Small intestine (tissue), 7 donors: ENCODE measurements around the gene KIF9. TPM values are rescaled to one million over a fixed set of nuclear protein-coding genes. Genes with fewer than 3 reads are reported as not detected.
A peak's percentile ranks its signal among the peaks of the same experiment; 100 is the strongest.
"Not testable (repeated sequence)": the region's sequence is repeated elsewhere in the genome, so short reads cannot be mapped to it uniquely, and the experiment has no call there.

Source experiments
- DNase-seq, 2 donors: peaks; one replicate each; pipeline versions ENCODE4 v3.0.0 to v3.0.0-alpha.2; 2013
- FAIRE-seq: peaks from 2 replicates; lab custom pipeline; 2012; peaks lifted over from hg19 to GRCh38; lab: Jason Lieb, UNC
- H3K27ac ChIP-seq, 3 donors: one replicate each; pipeline ENCODE4 v1.5.1; 2013; ENCODE audit warnings: low read length in 2 of 3, mild to moderate bottlenecking in 2 of 3, control low read depth in 1 of 3, inconsistent platforms in 1 of 3, low read depth in 1 of 3, moderate library complexity in 1 of 3
- H3K27me3 ChIP-seq, 3 donors: one replicate each; pipeline ENCODE4 v1.6.1; 2013; ENCODE audit warnings: low read length in 3 of 3, inconsistent platforms in 1 of 3; ENCODE audit not compliant: control insufficient read depth in 3 of 3, insufficient read depth in 3 of 3
- H3K36me3 ChIP-seq, 3 donors: one replicate each; pipeline ENCODE4 v1.6.1; 2013; ENCODE audit warnings: low read length in 3 of 3, inconsistent platforms in 1 of 3, low read depth in 1 of 3, mild to moderate bottlenecking in 1 of 3, moderate library complexity in 1 of 3; ENCODE audit not compliant: control insufficient read depth in 3 of 3, insufficient read depth in 2 of 3
- H3K4me1 ChIP-seq, 3 donors: one replicate each; pipeline ENCODE4 v1.6.1; 2013; ENCODE audit warnings: low read length in 2 of 3, inconsistent platforms in 1 of 3, low read depth in 1 of 3, mild to moderate bottlenecking in 1 of 3, moderate library complexity in 1 of 3; ENCODE audit not compliant: control insufficient read depth in 3 of 3, insufficient read depth in 2 of 3
- H3K4me3 ChIP-seq, 3 donors: one replicate each; pipeline ENCODE4 v1.5.1; 2013; ENCODE audit warnings: low read length in 3 of 3, control low read depth in 1 of 3, inconsistent platforms in 1 of 3, low read depth in 1 of 3, mild to moderate bottlenecking in 1 of 3, moderate library complexity in 1 of 3
- H3K9me3 ChIP-seq, 2 donors: one replicate each; pipeline ENCODE4 v1.6.1; 2013; ENCODE audit warnings: low read depth in 1 of 2, low read length in 1 of 2; ENCODE audit not compliant: control insufficient read depth in 2 of 2, insufficient read depth in 1 of 2
- WGBS, 3 donors: extraction: QIAGEN DNeasy Blood & Tissue Kit; methylation state at CpG; one replicate each; pipeline ENCODE4 v1.1.7; 2013; 5-methylcytosine and 5-hydroxymethylcytosine counted together
- polyA plus RNA-seq, 4 donors: library from polyadenylated mRNA; stranded (reverse) in 3 of 4; unstranded in 1 of 4; fragments of 200-250 nt in 3 of 4; fragments of 120-200 nt in 1 of 4; gene quantifications; one replicate each; pipeline versions ENCODE4 v1.2.1 to v1.2.3, GENCODE V29; 2013
- donor health status: healthy with polysubstance abuse.
- donor health status: control.
- donor health status: control.
- donor health status: Bipolar disorder and iron deficiency.
- donor health status: healthy.

KIF9 gene
- polyA plus RNA-seq, 4 donors: 8.5 to 19.3 (median 9.9) TPM

DNA sequence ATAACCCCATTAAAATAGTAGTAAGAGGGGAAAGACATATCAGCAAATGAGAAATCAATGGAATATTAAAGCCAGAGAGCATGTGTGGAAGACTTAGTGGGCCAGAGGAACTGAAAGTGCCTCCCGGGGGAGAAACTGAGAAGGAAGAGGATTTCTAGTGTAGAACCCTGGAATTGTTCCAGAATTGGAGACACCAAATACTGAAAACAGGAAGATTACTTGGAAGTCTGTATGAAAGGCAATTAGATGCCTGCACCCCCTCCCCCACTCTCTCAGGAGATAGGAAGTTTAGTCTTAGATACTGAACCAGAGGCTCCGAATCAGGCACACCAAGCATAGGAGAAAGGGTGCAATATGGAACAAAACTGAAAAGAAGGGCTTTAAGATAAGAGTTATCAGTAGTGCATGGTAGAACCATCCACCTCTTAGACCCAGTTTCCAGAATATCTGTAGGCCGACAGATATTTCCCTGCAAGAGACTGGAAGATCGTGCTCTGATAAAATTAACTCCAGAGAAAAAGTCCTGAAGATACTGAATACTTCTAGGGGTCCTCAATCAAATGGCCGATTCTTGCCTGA is 32.6 kb upstream of the KIF9 start:
- Histone ChIP-seq H3K4me3 (no peak overlapping the region), H3K27me3 (no peaks in the 10 kb centered on the region), H3K36me3 (peaks cover 0 to 13% (median 0%) of the 10 kb centered on the region in 3 donors), H3K4me1 (no peaks in the 10 kb centered on the region), H3K9me3 (no peaks in the 10 kb centered on the region), H3K27ac (no peak overlapping the region)
- 80 to 88% (median 87%) methylated on average over 5 of the region's 5 CpGs for WGBS, 3 donors
- FAIRE-seq: no peak
- DNase-seq: no peak

DNA sequence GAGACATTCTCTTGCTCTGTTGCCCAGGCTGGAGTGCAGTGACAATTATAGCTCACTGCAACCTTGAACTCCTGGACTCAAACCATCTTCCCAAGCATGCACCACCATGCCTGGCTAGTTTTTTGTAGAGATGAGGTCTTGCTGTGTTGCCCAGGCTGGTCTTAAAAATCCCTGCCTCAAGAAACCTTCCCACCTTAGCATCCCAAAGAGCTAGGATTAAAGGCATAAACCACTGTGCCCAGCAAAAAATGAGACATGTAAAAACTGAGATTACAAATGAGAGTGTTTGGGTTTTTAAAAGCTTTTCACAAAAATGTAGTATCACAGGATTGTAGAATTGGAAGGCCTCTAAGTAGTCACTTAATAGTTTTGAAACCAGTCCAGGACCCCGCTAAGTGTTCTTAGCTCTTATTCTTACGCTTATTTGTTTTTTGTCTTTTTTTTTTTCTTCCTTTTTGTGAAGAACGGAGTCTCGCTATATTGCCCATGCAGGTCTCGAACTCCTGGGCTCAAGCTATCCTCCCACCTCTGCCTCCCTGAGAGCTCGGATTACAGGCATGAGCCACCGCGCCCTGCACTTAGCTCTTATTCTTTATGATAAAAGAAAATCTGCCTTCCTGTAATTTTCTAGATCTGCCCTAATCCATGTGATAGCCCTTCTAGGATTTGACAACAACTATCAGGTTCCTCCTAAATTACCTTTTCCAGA is 31.6 kb upstream of the KIF9 start:
- H3K27ac ChIP-seq: no peak overlapping the region
- no peaks in the 10 kb centered on the region for H3K27me3 ChIP-seq
- no peak overlapping the region for H3K4me3 ChIP-seq
- peaks cover 0 to 7% (median 0%) of the 10 kb centered on the region in 3 donors for H3K36me3 ChIP-seq
- FAIRE-seq (no peak), DNase-seq (no peak)
- no peaks in the 10 kb centered on the region for H3K9me3 ChIP-seq
- no peaks in the 10 kb centered on the region for H3K4me1 ChIP-seq
- 92 to 96% (median 95%) methylated on average over 8 of the region's 8 CpGs for WGBS, 3 donors

DNA sequence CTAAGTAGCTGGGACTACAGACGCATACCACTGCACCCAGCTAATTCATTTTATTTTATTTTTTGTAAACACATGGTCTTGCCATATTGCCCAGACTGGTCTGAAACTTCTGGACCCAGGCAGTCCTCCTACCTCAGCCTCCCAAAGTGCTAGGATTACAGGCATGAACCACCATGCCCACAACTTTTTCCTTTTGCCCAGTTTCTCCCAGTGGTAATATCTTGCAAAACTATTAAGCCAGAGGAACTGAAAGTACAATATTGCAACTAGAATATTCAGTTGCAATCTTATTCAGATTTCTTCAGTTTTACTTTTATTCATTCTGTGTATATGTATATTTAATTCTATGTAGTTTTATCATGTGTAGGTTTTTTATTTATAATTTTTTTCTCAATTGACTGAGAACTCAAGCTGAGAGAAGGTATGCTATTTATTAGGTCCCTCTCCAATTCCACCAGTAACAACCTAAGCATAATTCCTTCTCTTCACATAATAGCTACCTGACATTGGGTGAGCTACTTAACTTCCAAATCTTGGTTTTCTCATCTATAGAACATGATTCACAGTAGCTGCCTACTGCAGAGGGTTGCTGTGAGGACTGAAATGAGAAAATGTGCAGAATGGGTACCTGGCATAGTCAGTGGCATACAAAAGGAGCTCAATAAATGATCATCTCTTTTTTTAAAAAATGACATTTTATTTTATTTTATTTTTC is 30.9 kb upstream of the KIF9 start:
- Histone ChIP-seq H3K9me3 (no peaks in the 10 kb centered on the region), H3K36me3 (peaks cover 0 to 7% (median 0%) of the 10 kb centered on the region in 3 donors), H3K4me3 (no peak overlapping the region), H3K4me1 (no peaks in the 10 kb centered on the region), H3K27ac (no peak overlapping the region), H3K27me3 (no peaks in the 10 kb centered on the region)
- WGBS, 3 donors: 89 to 98% (median 94%) methylated on average over 1 of the region's 1 CpG
- DNase-seq (no peak), FAIRE-seq (no peak)

DNA sequence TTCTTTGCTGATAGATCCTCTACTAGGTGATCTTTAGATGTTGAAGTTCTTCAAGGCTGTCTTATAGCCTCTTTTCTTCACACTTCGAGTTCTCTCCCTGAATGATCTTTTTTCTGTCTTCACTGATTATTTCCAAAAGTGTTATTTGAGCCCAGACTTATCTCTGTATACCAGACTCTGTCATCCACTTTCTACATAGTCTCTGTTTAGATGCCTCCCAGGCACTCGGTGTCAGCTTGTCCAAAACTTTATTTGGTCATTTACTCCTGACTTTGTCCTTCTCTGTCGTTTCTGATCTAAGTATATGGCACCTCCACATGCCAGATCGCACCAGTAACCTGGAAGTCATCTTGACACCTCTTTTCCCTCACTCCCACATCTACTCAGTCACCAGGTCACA is 27.8 kb upstream of the KIF9 start:
- H3K4me1 ChIP-seq: no peaks in the 10 kb centered on the region
- no peaks in the 10 kb centered on the region for H3K9me3 ChIP-seq
- DNase-seq (no peak), FAIRE-seq (no peak)
- H3K27ac ChIP-seq: no peak overlapping the region
- peaks cover 0 to 5% (median 0%) of the 10 kb centered on the region in 3 donors for H3K36me3 ChIP-seq
- H3K27me3 ChIP-seq: no peaks in the 10 kb centered on the region
- H3K4me3 ChIP-seq: no peak overlapping the region
- WGBS, 3 donors: 93 to 97% (median 94%) methylated on average over 4 of the region's 4 CpGs

DNA sequence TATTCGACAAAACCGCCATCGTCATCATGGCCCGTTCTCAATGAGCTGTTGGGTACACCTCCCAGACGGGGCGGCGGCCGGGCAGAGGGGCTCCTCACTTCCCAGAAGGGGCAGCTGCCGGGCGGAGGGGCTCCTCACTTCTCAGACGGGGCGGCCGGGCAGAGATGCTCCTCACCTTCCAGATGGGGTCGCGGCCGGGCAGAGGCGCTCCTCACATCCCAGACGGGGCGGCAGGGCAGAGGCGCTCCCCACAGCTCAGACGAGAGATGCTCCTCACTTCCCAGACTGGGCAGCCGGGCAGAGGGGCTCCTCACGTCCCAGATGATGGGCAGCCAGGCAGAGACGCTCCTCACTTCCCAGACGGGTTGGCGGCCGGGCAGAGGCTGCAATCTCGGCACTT is 26.6 kb upstream of the KIF9 start:
- H3K4me1 ChIP-seq, H3K36me3 ChIP-seq, FAIRE-seq, DNase-seq, H3K4me3 ChIP-seq, H3K27ac ChIP-seq, H3K27me3 ChIP-seq, H3K9me3 ChIP-seq: not testable (repeated sequence)
- 96 to 98% (median 98%) methylated on average over 19 to 28 of the region's 28 CpGs for WGBS, 3 donors

DNA sequence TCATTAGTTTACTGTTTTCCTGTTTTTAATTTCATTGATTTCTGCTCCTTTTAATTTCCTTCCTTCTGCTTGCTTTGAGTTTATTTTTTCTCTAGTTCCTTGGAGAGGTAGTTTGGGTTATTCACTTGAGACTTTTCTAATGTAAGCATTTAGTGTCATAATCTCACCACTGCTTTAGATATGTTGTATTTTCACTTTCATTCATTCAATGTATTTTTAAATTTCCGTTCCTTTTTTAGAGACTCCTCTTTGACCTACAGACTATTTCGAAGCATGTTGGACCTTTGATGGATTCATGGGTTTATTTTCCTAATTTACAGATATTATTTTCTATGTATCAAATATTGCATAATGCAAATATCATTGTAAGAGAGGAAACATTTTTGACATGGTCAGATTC is 23.4 kb upstream of the KIF9 start:
- Histone ChIP-seq H3K27ac (no peak overlapping the region), H3K4me1 (no peaks in the 10 kb centered on the region), H3K27me3 (no peaks in the 10 kb centered on the region), H3K36me3 (peaks cover 0 to 18% (median 3%) of the 10 kb centered on the region in 3 donors), H3K9me3 (no peaks in the 10 kb centered on the region), H3K4me3 (no peak overlapping the region)
- DNase-seq: no peak
- WGBS, 3 donors: 77 to 92% (median 81%) methylated on average over 2 of the region's 2 CpGs
- no peak for FAIRE-seq

DNA sequence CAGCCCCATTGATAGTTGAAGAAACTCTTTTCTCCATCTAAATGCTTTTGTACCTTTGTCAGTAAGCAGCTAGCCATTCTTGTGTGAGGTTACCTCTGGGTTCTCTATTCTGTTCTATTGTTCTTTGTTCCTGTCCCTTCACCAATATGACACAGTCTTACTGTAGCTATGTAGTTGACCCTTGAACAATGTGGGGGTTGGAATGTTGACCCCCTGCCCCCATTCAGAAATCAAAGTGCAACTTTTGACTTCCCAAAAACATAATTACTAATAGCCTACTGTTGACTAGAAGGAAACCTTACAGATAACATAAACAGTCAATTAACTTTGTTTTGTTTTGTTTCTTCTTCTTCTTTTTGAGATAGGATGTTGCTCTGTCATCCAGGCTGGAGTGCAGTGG is 18.9 kb upstream of the KIF9 start:
- FAIRE-seq: no peak
- DNase-seq: no peak
- Histone ChIP-seq H3K4me1 (peaks cover 0 to 4% (median 1%) of the 10 kb centered on the region in 3 donors), H3K9me3 (no peaks in the 10 kb centered on the region), H3K27me3 (no peaks in the 10 kb centered on the region), H3K27ac (no peak overlapping the region), H3K36me3 (peaks cover 0 to 17% (median 3%) of the 10 kb centered on the region in 3 donors), H3K4me3 (no peak overlapping the region)

DNA sequence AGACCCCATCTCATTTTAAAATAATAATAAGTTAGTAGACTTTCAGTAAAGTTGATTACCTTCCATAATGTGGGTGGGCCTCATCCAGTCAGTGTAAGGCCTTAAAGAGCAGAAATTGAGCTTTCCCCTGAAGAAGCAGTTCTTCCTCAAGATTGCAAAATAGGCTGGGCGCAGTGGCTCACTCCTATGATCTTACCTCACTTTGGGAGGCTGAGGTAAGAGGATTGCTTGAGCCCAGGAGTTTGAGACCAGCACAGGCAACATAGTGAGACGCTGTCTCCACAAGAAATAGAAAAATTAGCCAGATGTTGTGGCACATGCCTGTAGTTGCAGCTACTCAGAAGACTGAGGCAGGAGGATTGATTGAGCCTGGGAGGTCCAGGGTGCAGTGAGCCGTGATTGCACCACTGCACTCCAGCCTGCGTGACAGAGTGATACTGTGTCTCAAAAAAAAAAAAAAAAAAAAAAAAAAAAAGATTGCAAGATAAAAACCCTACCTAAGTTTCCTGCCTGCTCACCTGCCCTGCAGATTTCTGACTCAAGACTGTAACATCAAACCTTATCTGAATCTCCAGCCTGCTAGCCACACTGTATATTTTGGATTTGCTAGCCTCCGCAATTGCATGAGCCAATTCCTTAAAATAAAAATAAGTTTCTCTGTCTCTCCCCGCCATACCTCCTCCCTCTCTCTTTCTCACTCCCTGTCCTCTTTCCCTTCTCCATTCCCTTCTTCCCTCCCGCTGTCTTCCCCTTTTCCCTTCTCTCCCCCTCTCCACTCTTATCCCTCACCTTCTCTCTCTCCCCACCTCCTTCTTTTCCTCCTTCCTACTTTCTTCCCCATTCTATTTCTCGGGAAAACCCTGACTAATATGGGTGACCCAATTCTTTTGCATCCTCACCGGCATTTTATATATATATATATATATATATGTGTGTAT is 17.1 kb upstream of the KIF9 start:
- WGBS, 3 donors: 77 to 85% (median 78%) methylated on average over 9 of the region's 9 CpGs
- no peak for FAIRE-seq

More for the DNA sequence above, 17.1 kb upstream of the KIF9 start:
- Histone ChIP-seq H3K36me3 (peaks cover 0 to 17% (median 3%) of the 10 kb centered on the region in 3 donors), H3K27ac (peak overlapping the region in 1 of 3 donors; percentile 5), H3K4me3 (no peak overlapping the region), H3K9me3 (no peaks in the 10 kb centered on the region), H3K4me1 (peaks cover 0 to 4% (median 4%) of the 10 kb centered on the region in 3 donors), H3K27me3 (no peaks in the 10 kb centered on the region)
- peak in 1 of 2 donors; percentile 38 for DNase-seq
